Caco-2 (cell line): ENCODE results near the gene KRTAP10-6. TPM values are rescaled to one million over a fixed set of nuclear protein-coding genes. Genes with fewer than 3 reads are reported as not detected.

Source experiments
- BruUV-seq: library from RNA; stranded (reverse); fragments of 400-500 nt; replicated peaks from 2 replicates; lab custom pipeline; 2021; lab: Mats Ljungman, UMichigan
- CTCF ChIA-PET: fragments of 300-600 bp; sonication (Branson Sonifier 250); formaldehyde crosslinking; loops from one replicate; lab custom pipeline; 2022; ENCODE audit warnings: antibody characterized with exemption; lab: Charles Lee
- POLR2A ChIA-PET: fragments of 300-600 bp; sonication (Branson Sonifier 250); formaldehyde crosslinking; loops from one replicate; lab custom pipeline; 2022; ENCODE audit warnings: antibody characterized with exemption; lab: Charles Lee
- DNase-seq, 2 experiments: peaks; one replicate each; pipeline versions ENCODE4 v3.0.0 to v3.0.0-alpha.2; 2020 to 2022
- H3K27me3 ChIP-seq: replicated peaks from 2 replicates; pipeline ENCODE4 v1.6.0; 2011; ENCODE audit warnings: low read length; ENCODE audit not compliant: control insufficient read depth, insufficient read depth
- H3K36me3 ChIP-seq: 2 replicates; pipeline ENCODE4 v1.5.1; 2011; ENCODE audit warnings: low read length; ENCODE audit not compliant: control insufficient read depth, insufficient read depth
- H3K4me1 ChIP-seq: fragments of 250-450 bp; sonication (Bioruptor Pico); 2 replicates; pipeline ENCODE4 v1.5.1; 2020; ENCODE audit warnings: mild to moderate bottlenecking
- H3K4me3 ChIP-seq: 2 replicates; pipeline ENCODE4 v1.5.1; 2011; ENCODE audit warnings: low read depth, mild to moderate bottlenecking, control low read depth, low read length
- H3K9me3 ChIP-seq: fragments of 250-450 bp; sonication (Bioruptor Pico); 2 replicates; pipeline ENCODE4 v1.5.1; 2020; ENCODE audit warnings: mild to moderate bottlenecking, moderate library complexity
- H3K27ac Mint-ChIP-seq: one replicate; pipeline ENCODE4 v1.8.0; 2022; ENCODE audit warnings: mixed read lengths; ENCODE audit not compliant: unreplicated experiment
- H3K27me3 Mint-ChIP-seq: one replicate; pipeline ENCODE4 v1.8.0; 2022; ENCODE audit warnings: mixed read lengths; ENCODE audit not compliant: insufficient read depth, unreplicated experiment
- H3K36me3 Mint-ChIP-seq: one replicate; pipeline ENCODE4 v1.8.0; 2022; ENCODE audit warnings: mild to moderate bottlenecking, mixed read lengths; ENCODE audit not compliant: insufficient read depth, unreplicated experiment
- H3K4me1 Mint-ChIP-seq: one replicate; pipeline ENCODE4 v1.8.0; 2022; ENCODE audit warnings: low read depth, mixed read lengths; ENCODE audit not compliant: unreplicated experiment
- H3K4me3 Mint-ChIP-seq: one replicate; pipeline ENCODE4 v1.8.0; 2022; ENCODE audit warnings: mild to moderate bottlenecking, moderate library complexity, mixed read lengths; ENCODE audit not compliant: unreplicated experiment
- H3K9me3 Mint-ChIP-seq: one replicate; pipeline ENCODE4 v1.8.0; 2022; ENCODE audit warnings: mixed read lengths; ENCODE audit not compliant: unreplicated experiment
- CTCF ChIP-seq, 2 experiments: fragments of 200-600 bp in 1 of 2; IDR thresholded peaks; 1 replicate in 1 of 2; 2 replicates in 1 of 2; pipeline versions ENCODE4 v1.5.1 to v1.8.0; 2011 to 2022; ENCODE audit warnings: antibody characterized with exemption in 1 of 2, control low read depth in 1 of 2, inconsistent platforms in 1 of 2, low read depth in 1 of 2, low read length in 1 of 2, mild to moderate bottlenecking in 1 of 2, moderate library complexity in 1 of 2; ENCODE audit not compliant: insufficient read depth in 1 of 2, severe bottlenecking in 1 of 2, unreplicated experiment in 1 of 2
- intact Hi-C: fragments of 100-400 bp; cut with micrococcal nuclease; formaldehyde crosslinking; loops from one replicate; pipeline ENCODE4 v1.10.0; 2022; ENCODE audit not compliant: unreplicated experiment
- total RNA-seq: library from RNA; stranded (reverse); gene quantifications from 2 replicates; pipeline ENCODE4 v1.2.3, GENCODE V29; 2022

KRTAP10-6 gene
- total RNA-seq, 1 experiment from 2014 or later: not detected

DNA sequence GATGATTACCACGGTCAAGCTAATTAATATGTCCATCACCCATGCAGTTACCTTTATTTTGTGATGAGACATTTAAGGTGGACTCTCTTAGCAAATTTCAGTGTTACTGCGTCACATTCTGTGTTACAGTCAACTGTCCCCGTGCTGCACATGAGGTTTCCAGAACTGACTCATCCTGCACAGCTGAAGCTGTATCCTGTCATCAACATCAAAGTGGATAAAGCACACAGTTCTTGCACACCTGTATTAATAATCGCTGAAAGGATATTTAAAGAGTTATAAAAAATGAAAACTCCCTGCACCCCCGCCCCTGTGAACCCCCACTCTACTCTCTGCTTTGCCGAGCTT, 8.5 kb downstream of the KRTAP10-6 start:
- H3K4me1 ChIP-seq: no peaks in the 10 kb centered on the region
- ChIA-PET CTCF (no interaction called here), POLR2A (no interaction called here)
- DNase-seq: no peak
- Mint-ChIP-seq H3K27ac (no peak overlapping the region), H3K4me1 (no peaks in the 10 kb centered on the region), H3K4me3 (no peak overlapping the region), H3K27me3 (peaks cover 6% of the 10 kb centered on the region), H3K9me3 (peaks cover 36% of the 10 kb centered on the region), H3K36me3 (peaks cover 5% of the 10 kb centered on the region)
- intact Hi-C loops: no loop called here
- H3K36me3 ChIP-seq: no peaks in the 10 kb centered on the region
- peaks cover 18% of the 10 kb centered on the region for H3K9me3 ChIP-seq
- no peak for TF ChIP-seq CTCF (IDR thresholded peaks at IDR 0.05; ENCODE audit: insufficient read depth in 1 of 2, low read depth in 1 of 2, low read length in 1 of 2, severe bottlenecking in 1 of 2, unreplicated experiment in 1 of 2)
- H3K4me3 ChIP-seq: no peak overlapping the region
- no peaks in the 10 kb centered on the region for H3K27me3 ChIP-seq
- BruUV-seq: no TSS peak

DNA sequence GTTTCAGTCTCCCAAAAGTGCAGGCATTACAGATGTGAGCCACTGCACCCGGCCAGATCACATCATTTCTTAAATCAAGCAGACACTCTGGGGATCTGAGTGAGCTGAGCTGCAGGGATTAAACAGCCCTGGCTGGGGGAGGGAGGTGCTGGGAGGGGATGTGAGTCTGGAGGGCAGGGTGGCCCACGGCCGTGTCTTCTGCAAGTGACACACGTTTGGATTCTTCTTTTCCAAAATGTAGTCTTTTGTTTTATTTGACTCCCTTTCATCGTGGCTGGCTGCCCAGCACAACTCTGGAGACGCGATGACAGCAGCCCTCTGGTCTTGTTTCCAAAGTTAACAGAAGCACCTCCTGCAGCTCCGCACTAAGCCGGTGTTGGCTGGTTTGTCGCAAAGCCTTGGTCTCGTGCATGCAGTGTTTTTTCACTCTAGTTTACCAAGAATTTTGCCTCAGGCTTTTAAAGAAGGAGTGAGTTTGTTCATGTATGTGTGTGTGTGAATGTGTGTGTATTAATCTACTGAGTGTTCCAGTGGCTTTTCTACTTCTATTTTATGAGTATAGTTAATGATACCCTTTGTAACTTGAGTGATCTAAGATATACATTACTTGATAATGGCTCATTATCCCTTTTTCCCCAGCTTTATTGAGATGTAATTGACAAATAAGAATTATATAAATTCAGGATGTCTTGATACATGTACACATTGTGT, 9.1 kb downstream of the KRTAP10-6 start:
- intact Hi-C loops: no loop called here
- no peaks in the 10 kb centered on the region for H3K4me1 Mint-ChIP-seq
- CTCF ChIA-PET: no interaction called here
- H3K4me1 ChIP-seq: no peaks in the 10 kb centered on the region
- no peak overlapping the region for H3K4me3 ChIP-seq
- no TSS peak for BruUV-seq
- peaks cover 37% of the 10 kb centered on the region for H3K9me3 Mint-ChIP-seq
- H3K36me3 Mint-ChIP-seq: peaks cover 5% of the 10 kb centered on the region
- peaks cover 6% of the 10 kb centered on the region for H3K27me3 Mint-ChIP-seq
- H3K27me3 ChIP-seq: no peaks in the 10 kb centered on the region
- H3K36me3 ChIP-seq: no peaks in the 10 kb centered on the region
- no peak for TF ChIP-seq CTCF (IDR thresholded peaks at IDR 0.05; ENCODE audit: insufficient read depth in 1 of 2, low read depth in 1 of 2, low read length in 1 of 2, severe bottlenecking in 1 of 2, unreplicated experiment in 1 of 2)
- POLR2A ChIA-PET: no interaction called here
- no peak overlapping the region for H3K4me3 Mint-ChIP-seq
- no peak overlapping the region for H3K27ac Mint-ChIP-seq
- H3K9me3 ChIP-seq: peaks cover 18% of the 10 kb centered on the region
- no peak for DNase-seq

GRCh38 chr21:44582055-44582454, 10.2 kb downstream of the KRTAP10-6 start:
- H3K36me3 Mint-ChIP-seq: peaks cover 5% of the 10 kb centered on the region
- no peak for DNase-seq
- no peak overlapping the region for H3K4me3 Mint-ChIP-seq
- no peaks in the 10 kb centered on the region for H3K4me1 ChIP-seq
- TF ChIP-seq CTCF (IDR thresholded peaks at IDR 0.05; ENCODE audit: insufficient read depth in 1 of 2, low read depth in 1 of 2, low read length in 1 of 2, severe bottlenecking in 1 of 2, unreplicated experiment in 1 of 2): no peak
- no peaks in the 10 kb centered on the region for H3K4me1 Mint-ChIP-seq
- H3K36me3 ChIP-seq: no peaks in the 10 kb centered on the region
- peaks cover 6% of the 10 kb centered on the region for H3K27me3 Mint-ChIP-seq
- ChIA-PET CTCF (no interaction called here), POLR2A (no interaction called here)
- intact Hi-C loops: no loop called here
- no peaks in the 10 kb centered on the region for H3K27me3 ChIP-seq
- no peak overlapping the region for H3K27ac Mint-ChIP-seq
- H3K9me3 Mint-ChIP-seq: peaks cover 49% of the 10 kb centered on the region
- H3K4me3 ChIP-seq: no peak overlapping the region
- H3K9me3 ChIP-seq: peaks cover 18% of the 10 kb centered on the region
- no TSS peak for BruUV-seq
